Activated CD4-positive, alpha-beta T cell treated with anti-CD3 and anti-CD28 coated beads for 1 hour (primary cell): Measurements from ENCODE around the gene DEPDC4.
"Not testable (repeated sequence)": the region's sequence is repeated elsewhere in the genome, so short reads cannot be mapped to it uniquely, and the experiment has no call there.

Experiments
- DNase-seq: peaks from one replicate; pipeline ENCODE4 v3.0.0-alpha.2; 2020

Gene DEPDC4

DNA sequence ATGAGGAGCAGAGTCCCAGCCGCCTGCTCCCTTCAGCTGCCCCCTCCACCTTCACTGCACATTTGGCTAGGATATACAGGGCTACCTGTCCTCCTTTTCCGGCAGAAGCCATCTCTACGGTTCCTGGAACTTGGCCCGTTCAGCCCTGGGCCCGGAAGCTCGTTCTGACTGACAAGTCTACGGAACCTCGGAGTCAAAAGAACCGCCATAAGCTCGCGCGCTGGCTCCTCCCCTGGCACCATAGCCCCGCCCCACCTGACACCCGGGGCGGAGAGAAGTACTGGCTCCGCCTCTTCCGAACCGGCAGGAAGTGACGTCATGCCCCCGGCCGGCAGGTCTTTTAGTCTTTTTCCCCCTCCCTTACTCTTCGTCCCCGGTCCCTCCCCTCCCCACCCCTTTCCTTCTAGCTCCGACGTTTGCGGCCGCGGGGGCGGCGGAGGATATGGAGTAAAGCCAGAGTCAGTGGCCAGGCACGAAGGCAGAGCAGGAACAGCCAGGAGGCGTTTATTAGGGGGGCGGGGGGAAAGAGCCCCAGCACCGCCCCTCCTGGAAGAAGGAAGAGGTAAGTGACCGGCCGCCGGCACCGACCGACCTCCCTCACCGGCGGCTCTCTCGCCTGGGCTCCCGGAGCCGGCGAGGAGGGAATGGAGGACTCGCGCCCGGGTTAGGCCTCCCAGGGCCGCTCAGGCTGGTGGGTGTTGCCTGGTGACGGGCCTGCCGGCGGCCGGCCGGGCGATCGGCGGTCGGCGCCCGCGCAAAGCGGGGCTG is at the start of gene DEPDC4, which contains the start of gene SCYL2:
DEPDC4 (minus strand) TSS at position 245 of the 768 bp plus-strand sequence; CDS start at position 242, 3 bp downstream.
SCYL2 (plus strand) TSS at position 343 of the 768 bp plus-strand sequence. CDS start 15,794 bp downstream, outside the sequence.
- DNase-seq, result peak; percentile 91

DNA sequence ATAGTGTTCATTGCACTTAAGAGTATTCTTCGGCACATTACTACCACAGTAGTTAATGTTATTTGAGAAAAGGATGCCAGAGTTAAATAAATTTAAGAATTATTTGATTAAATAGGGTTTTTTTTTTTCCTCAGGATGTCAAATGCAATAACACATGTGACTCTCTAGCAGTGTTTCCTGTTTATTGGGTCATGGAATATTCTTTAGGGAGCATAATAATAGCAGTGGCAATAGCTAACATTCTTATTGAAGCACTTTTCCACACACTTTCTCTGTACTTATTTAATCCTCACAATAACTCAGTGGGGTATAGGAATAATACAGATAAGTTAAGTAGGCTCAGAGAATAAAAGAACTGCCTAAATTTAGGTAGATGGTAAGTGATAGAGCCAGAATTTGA is 44.4 kb upstream of the DEPDC4 start:
- no peak for DNase-seq

DNA sequence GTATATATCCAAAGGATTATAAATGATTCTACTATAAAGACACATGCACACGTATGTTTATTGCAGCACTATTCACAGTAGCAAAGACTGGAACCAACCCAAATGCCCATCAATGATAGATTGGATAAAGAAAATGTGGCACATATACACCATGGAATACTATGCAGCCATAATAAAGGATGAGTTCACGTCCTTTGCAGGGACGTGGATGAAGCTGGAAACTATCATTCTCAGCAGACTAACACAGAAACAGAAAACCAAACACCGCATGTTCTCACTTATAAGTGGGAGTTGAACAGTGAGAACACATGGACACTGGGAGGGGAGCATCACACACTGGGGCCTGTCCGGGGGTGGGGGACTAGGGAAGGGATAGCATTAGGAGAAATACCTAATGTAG is 41.3 kb upstream of the DEPDC4 start:
- not testable (repeated sequence) for DNase-seq

- DNase-seq, result not testable (repeated sequence)
These were observed 37.5 kb upstream of the DEPDC4 start for GRCh38 chr12:100304334-100304733.

- DNase-seq, result no peak
These were observed 37.0 kb upstream of the DEPDC4 start for GRCh38 chr12:100303831-100304230.

GRCh38 chr12:100302081-100302480 is 35.2 kb upstream of the DEPDC4 start:
- DNase-seq, result no peak

GRCh38 chr12:100295764-100296555 is 29.1 kb upstream of the DEPDC4 start:
- DNase-seq, result no peak

DNA sequence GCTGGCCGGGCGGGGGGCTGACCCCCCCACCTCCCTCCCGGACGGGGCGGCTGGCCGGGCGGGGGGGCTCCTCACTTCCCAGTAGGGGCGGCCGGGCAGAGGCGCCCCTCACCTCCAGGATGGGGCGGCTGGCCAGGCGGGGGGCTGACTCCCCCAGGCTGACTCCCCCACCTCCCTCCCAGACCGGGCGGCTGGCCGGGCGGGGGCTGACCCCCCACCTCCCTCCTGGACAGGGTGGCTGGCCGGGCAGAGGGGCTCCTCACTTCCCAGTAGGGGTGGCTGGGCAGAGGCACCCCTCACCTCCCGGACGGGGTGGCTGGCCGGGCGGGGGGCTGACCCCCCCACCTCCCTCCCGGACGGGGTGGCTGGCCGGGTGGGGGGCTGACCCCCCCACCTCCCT is 27.5 kb upstream of the DEPDC4 start:
- not testable (repeated sequence) for DNase-seq

- DNase-seq, result no peak
These were observed 26.1 kb upstream of the DEPDC4 start for GRCh38 chr12:100293017-100293416.

DNA sequence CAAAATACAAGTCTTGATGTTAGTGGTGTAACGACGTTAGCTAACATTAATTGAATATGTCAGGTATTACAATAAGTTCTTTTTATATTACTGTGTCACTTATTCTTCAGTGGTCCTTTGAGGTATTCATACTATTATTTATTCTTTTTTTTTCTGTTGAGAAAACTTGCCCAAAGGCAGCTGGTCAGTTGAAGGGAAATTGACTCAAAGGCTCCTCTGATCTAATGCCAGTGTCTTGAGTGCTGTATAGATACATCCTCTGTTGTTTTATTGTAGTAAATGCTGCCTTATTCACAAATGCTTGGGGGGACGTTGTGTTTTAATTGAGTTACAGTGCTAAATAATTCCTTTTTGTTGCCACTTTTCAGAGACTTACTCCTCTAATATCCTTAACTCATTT is 23.1 kb upstream of the DEPDC4 start:
- DNase-seq, result no peak

DNA sequence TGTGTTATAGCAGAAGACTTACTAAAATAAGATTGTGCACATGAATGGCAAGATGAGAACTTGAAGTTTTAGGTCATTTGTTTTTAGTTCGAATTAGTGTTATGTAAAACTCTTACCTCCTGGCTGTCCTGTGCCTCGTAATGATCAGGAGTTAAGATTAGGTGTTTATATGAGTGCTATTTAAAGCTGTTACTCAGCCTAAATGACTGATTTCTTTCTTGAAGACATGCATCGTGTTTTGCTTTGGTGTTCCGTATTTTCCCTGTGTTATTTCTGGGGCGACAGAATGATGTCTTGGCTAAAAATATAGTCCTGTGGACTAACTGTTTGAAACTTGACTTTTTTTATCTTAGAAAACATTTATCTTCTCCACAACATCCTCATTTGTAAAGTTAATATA is 22.2 kb upstream of the DEPDC4 start:
- no peak for DNase-seq

- not testable (repeated sequence) for DNase-seq
These were observed 17.7 kb upstream of the DEPDC4 start for GRCh38 chr12:100284556-100284955.

- no peak for DNase-seq
These were observed 12.8 kb upstream of the DEPDC4 start for GRCh38 chr12:100279607-100280244.

DNA sequence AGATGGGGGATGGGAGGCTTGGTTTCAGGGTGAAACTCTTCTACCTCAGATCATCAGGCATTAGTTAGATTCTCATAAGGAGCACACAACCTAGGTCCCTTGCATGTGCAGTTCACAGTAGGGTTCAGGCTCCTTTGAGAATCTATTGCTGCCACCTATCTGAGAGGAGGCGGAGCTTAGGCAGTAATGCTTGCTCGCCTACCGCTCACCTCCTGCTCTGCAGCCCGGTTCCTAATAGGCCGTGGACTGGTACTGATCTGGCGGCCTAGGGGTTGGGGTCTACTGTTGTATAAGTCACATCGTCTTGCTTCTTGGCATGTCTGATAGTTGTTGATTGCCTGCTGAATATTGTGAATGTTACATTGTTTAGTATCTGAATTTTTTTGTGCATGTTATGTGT is 12.3 kb upstream of the DEPDC4 start:
- DNase-seq, result no peak

DNA sequence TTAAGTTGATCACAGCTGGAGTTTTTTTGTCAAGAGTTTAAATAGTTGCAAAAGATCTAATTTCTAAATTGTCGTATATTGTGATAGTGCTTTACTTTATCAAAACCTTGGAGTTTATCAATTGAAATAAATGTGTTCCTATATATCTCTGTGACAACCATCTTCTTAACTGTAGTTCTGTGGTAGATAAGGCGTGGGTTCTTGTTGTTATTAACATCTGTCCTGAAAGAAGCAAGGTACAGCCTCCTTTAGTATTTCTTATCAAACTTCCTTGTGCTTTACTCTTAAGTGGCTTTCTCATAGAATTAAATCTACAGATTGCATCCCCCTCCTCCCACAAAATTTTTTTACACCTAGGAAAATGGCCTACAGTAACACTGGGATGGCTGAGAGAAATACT is 7.4 kb upstream of the DEPDC4 start:
- no peak for DNase-seq

DNA sequence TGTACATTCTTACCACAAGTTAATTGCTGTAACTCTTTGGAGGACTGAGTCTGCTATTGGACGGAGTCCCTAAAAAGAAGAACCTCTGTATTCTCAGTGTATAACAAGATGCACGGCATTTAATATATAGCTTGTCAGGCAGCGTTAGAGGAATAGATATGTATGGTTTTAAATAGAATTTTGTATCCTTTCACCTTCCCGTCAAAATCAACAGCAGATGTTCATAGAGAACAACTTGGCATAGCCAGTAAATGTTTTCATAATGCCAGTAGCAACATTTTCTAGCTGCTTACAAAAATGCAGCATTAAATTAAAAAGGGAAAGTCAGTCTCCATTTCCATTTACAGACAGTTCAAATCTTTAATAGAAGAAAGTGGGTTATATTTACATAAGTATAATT is 6.9 kb upstream of the DEPDC4 start:
- DNase-seq, result no peak

GRCh38 chr12:100268835-100269564 is 2.1 kb upstream of the DEPDC4 start:
- DNase-seq, result no peak

DNA sequence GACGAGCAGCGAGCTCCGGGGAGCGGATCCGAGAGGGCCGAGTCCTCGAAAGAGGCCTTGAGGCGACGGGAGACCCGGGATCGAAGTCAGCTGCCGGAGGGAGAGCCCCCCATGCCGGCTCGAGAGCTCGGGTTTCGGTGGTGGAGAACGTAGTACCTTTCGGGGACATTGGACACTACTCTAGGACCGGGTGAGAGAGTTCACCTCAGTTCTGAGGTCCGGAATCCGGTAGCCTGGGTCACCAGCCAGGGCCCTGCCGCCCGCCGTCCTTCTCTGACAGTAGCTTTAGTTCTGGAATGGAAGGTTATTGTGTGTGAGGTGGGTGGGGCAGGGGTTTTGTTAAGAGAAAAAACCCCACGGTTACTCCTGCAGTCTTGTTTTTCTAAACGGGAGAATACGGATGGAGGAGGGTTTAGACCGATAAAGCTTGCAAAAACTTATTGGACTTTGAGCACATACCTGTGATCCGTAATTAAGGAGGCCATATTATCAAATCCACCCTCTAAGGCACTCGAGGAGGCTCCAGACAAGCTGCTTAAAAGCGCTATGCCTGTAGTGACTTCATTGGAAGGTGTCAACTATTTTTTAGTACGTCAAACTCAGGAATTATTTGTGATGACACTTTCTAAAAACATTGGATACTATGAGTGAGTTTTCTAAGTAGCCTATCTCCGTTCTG is 863 bp upstream of the DEPDC4 start:
- no peak for DNase-seq

- no peak for DNase-seq
These were observed 369 bp downstream of the DEPDC4 start for GRCh38 chr12:100266585-100266834.

DNA sequence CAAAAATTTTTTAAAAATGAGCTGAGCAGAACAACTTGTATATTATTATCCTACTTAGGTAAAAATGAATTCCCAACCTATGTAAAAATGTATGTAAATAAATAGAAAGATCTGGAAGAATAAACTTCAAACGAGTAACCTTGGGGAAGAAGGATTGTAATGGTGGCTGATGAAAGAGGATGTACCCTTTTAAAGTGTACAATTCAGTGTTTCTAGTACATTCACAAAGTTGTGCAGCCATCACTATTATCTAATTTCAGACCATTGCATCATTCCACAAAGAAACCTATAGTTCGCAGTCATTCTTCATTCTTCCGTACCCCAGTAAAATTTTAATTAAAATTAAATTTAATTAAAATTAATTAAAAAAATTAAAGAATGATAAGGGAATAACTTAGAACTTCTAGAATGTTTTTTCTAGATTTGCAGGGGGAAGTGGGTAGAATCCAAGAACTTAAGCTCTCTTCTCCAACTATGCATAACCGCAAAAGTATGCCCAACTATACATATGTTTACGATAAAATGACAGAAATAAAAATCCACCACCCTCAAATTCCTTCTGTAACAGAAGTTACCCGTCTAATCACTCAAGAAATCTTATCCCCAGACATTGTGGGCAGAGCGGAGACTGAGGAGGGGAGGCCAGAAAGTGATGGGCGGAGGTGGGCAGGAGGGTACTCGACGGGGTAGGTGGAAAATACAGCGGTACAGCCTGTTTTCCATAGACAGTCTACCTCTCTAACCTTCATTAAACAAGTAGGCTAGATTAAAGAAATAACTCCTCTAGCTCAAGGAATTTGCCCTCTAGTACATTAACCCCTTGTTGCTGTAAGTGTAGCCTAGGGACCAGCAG is 921 bp downstream of the DEPDC4 start:
- no peak for DNase-seq

DNA sequence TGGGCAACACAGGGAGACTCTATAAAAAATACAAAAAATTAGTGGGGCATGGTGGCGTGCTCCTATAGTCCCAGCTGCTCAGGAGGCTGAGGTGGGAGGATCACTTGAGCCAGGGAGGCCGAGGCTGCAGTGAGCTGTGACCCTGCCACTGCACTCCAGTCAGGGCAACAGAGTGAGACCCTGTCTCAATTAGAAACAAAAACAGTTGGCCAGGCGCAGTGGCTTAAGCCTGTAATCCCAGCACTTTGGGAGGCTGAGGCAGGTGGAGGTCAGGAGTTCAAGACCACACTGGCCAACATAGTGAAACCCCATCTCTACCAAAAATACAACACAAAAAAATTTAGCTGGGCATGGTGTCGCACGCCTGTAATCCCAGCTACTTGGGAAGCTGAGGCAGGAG is 1.8 kb downstream of the DEPDC4 start:
- DNase-seq, result not testable (repeated sequence)

DNA sequence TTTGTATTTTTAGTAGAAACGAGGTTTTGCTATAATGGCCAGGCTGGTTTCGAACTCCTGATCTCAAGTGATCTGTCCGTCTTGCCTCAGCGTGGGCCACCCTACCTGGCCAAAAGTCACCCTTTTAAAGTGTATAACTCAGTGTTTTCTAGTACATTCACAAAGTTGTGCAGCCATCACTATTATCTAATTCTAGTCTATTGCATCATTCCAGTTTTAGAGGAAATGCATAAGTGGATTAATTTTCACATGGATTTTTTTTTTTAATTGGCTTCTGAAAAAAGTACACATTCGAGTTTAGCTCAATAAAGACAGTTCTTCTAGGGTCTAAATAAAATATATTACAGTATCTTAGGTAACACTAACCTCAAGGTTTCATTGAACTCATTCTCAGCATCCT is 3.7 kb downstream of the DEPDC4 start:
- DNase-seq, result no peak
